Ascending aorta (tissue), 2 donors: ENCODE results near the gene PRKAR1B. TPM values are rescaled to one million over a fixed set of nuclear protein-coding genes. Genes with fewer than 3 reads are reported as not detected.

Experiments used
- DNase-seq, 2 donors: peaks; one replicate each; pipeline ENCODE4 v3.0.0-alpha.2; 2019; ENCODE audit warnings: low spot score in 2 of 2
- H3K27ac ChIP-seq, 2 donors: fragments of 200-600 bp; sonication (generic); one replicate each; pipeline ENCODE4 v1.5.1; 2016 to 2017; ENCODE audit warnings: mild to moderate bottlenecking in 1 of 2
- H3K27me3 ChIP-seq: fragments of 200-600 bp; sonication (generic); one replicate; pipeline ENCODE4 v1.5.1; 2017
- H3K36me3 ChIP-seq, 2 donors: fragments of 200-600 bp; sonication (generic); one replicate each; pipeline ENCODE4 v1.5.1; 2016
- H3K4me1 ChIP-seq, 2 donors: fragments of 200-600 bp; sonication (generic); one replicate each; pipeline ENCODE4 v1.5.1; 2016 to 2017; ENCODE audit warnings: mild to moderate bottlenecking in 1 of 2
- H3K4me3 ChIP-seq, 2 donors: fragments of 200-600 bp; sonication (generic); one replicate each; pipeline ENCODE4 v1.5.1; 2016 to 2017; ENCODE audit warnings: mild to moderate bottlenecking in 1 of 2
- H3K9me3 ChIP-seq, 2 donors: fragments of 200-600 bp; sonication (generic); one replicate each; pipeline ENCODE4 v1.5.1; 2016
- CTCF ChIP-seq, 3 experiments: fragments of 200-600 bp in 2 of 3; fragments of 450-650 bp in 1 of 3; sonication (generic) in 2 of 3; IDR thresholded peaks; one replicate each; pipeline ENCODE4 v1.5.1; 2016 to 2019; ENCODE audit warnings: antibody characterized with exemption in 3 of 3, mild to moderate bottlenecking in 1 of 3, moderate library complexity in 1 of 3
- intact Hi-C: fragments of 100-400 bp; cut with DNase I; formaldehyde crosslinking; loops from one replicate; pipeline ENCODE4 v1.15.1; 2023
- total RNA-seq: library from RNA; depleted of rRNA; stranded (reverse); fragments of >200 nt; gene quantifications from one replicate; pipeline ENCODE4 v1.1.0, GENCODE V29; 2016

The PRKAR1B gene
- total RNA-seq, 1 donor from 2014 or later = 13.0 TPM

GRCh38 chr7:682810-683209 is 44.3 kb downstream of the PRKAR1B start:
- intact Hi-C loops = no loop called here
- H3K36me3 ChIP-seq = no peaks in the 10 kb centered on the region
- peak in 1 of 2 donors; percentile 48 for DNase-seq
- no peak overlapping the region for H3K4me3 ChIP-seq
- no peaks in the 10 kb centered on the region for H3K27me3 ChIP-seq
- no peak for TF ChIP-seq CTCF (IDR thresholded peaks at IDR 0.05)
- no peaks in the 10 kb centered on the region for H3K4me1 ChIP-seq
- peaks cover 8 to 15% of the 10 kb centered on the region in 2 donors for H3K9me3 ChIP-seq
- H3K27ac ChIP-seq = no peak overlapping the region

GRCh38 chr7:681551-682307 is 45.4 kb downstream of the PRKAR1B start:
- no peak for DNase-seq
- no peaks in the 10 kb centered on the region for H3K36me3 ChIP-seq
- no peak overlapping the region for H3K4me3 ChIP-seq
- TF ChIP-seq CTCF (IDR thresholded peaks at IDR 0.05) = no peak
- no peaks in the 10 kb centered on the region for H3K27me3 ChIP-seq
- H3K9me3 ChIP-seq = peaks cover 8 to 12% of the 10 kb centered on the region in 2 donors
- H3K27ac ChIP-seq = no peak overlapping the region
- H3K4me1 ChIP-seq = no peaks in the 10 kb centered on the region
- intact Hi-C loops = no loop called here

GRCh38 chr7:680411-681127 is 46.5 kb downstream of the PRKAR1B start:
- H3K4me3 ChIP-seq = no peak overlapping the region
- intact Hi-C loops = no loop called here
- H3K36me3 ChIP-seq = no peaks in the 10 kb centered on the region
- no peaks in the 10 kb centered on the region for H3K27me3 ChIP-seq
- H3K9me3 ChIP-seq = peaks cover 3% of the 10 kb centered on the region in 2 donors
- TF ChIP-seq CTCF (IDR thresholded peaks at IDR 0.05) = no peak
- DNase-seq = no peak
- no peaks in the 10 kb centered on the region for H3K4me1 ChIP-seq
- no peak overlapping the region for H3K27ac ChIP-seq

- DNase-seq = peak in 1 of 2 donors; percentile 12
- no peaks in the 10 kb centered on the region for H3K27me3 ChIP-seq
- no peaks in the 10 kb centered on the region for H3K9me3 ChIP-seq
- TF ChIP-seq CTCF (IDR thresholded peaks at IDR 0.05) = no peak
- no peaks in the 10 kb centered on the region for H3K4me1 ChIP-seq
- intact Hi-C loops = no loop called here
- H3K4me3 ChIP-seq = no peak overlapping the region
- no peak overlapping the region for H3K27ac ChIP-seq
- no peaks in the 10 kb centered on the region for H3K36me3 ChIP-seq
Measured at GRCh38 chr7:676972-677385, 50.1 kb downstream of the PRKAR1B start.

GRCh38 chr7:676246-676971 is 50.7 kb downstream of the PRKAR1B start:
- Histone ChIP-seq H3K9me3 (no peaks in the 10 kb centered on the region), H3K27me3 (no peaks in the 10 kb centered on the region), H3K4me1 (no peaks in the 10 kb centered on the region), H3K36me3 (no peaks in the 10 kb centered on the region), H3K4me3 (no peak overlapping the region), H3K27ac (no peak overlapping the region)
- no peak for TF ChIP-seq CTCF (IDR thresholded peaks at IDR 0.05)
- no peak for DNase-seq
- intact Hi-C loops = no loop called here
